ENCODE data around the gene MTOR.
"Not testable (repeated sequence)": the region's sequence is repeated elsewhere in the genome, so short reads cannot be mapped to it uniquely, and the experiment has no call there.

MTOR gene

DNA sequence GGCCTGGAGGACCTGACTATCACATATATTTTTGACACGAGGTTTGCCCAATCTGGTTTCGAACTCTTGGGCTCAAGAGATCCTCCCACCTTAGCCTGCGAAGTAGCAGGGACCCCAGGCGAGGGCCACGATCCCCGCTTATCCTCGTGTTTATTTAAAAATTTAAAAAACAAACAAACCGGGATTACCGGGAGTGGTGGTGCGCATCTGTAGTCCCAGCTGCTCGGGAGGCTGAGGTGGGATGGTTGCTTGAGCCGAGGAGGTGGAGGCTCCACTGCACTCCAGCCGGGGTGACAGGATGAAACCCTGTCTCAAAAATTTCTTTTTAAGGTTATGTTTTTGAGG lies 162.2 kb downstream of the MTOR start:
- FAIRE-seq: no peak

DNA sequence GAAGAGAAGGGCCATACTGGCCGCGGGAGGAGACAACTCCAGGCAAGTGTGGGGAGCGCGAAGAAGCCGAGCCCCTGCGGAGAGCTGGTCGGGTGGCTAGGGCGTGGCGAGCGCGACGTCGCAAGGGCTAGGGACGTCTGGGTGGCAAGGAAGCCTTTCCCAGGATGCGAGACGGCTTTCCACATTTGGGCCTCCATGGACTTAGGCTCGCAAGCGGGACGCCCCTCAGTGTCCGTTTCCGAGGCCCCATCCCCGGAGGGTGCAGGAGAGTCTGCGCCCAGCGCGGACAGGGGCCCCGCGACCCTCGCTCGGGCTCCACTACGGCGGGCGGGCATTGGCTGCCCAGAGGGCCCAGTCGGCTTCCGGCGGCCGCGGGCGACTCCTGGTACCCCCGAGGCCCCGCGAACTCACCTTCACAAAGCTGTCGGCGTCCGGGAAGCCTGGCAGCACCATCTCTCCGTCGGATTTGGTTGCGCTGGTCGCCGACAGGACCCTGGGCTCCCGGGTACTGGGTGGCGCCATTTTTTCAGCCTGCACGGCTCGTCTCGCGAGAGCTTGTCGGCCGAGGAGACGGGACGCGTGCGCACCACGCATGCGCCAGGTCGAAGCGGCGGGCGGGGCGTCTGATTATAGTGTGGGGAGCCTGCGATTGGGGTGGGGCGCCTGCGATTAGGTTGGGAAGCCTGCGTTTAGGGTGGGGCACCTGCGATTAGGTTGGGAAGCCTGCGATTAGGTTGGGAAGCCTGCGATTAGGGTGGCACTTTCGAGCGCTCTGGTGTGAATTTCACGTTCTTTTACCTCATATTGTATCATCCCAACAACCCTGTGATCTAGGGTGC lies 162.8 kb downstream of the MTOR start, which contains the start of gene EXOSC10:
Gene EXOSC10, minus strand, starts transcription at position 560 of the 839 bp plus-strand sequence. Its CDS starts 38 bp downstream, at position 522.
- peak; percentile 44 for FAIRE-seq

DNA sequence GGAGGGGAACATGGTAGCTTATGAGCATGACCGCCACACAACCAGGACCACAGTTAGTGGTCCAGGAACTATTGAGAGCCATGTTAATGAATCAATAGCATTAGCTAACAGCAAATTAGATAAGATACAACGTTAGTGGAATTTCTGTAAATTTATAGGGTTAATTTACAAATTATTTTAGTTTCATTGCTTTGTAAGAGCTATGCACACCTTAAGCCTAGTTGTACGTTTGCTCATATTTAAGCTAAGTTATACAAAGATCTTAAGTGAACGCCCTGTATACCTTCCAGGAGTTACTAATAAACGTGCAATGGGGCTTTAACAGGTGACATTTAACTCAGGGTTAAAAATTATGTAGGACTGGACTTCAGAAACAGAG lies 163.4 kb downstream of the MTOR start:
- FAIRE-seq: peak; percentile 8

DNA sequence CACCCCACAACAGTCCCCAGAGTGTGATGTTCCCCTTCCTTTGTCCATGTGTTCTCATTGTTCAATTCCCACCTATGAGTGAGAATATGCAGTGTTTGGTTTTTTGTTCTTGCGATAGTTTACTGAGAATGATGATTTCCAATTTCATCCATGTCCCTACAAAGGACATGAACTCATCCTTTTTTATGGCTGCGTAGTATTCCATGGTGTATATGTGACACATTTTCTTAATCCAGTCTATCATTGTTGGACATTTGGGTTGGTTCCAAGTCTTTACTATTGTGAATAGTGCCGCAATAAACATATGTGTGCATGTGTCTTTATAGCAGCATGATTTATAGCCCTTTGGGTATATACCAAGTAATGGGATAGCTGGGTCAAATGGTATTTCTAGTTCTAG lies 178.6 kb downstream of the MTOR start:
- not testable (repeated sequence) for FAIRE-seq

DNA sequence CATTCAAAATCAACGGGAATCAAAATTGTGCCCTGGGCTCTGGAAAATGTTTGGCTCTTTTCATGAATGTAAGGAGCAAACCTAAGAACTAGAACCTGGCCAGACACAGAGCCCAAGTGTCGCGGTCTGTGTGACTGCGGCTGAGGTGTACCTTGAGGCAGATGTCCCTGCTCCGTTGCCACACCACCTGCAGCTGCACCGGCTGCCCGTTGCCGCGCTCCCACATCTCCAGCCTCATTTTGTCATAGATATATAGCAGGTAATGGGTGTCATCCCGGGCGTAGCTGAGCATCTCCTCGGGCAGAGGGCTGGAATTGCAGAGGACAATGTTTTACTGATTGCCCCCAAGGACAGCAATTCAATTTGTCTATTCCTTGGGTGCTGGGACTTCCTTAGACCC lies 181.4 kb downstream of the MTOR start:
- no peak for FAIRE-seq

DNA sequence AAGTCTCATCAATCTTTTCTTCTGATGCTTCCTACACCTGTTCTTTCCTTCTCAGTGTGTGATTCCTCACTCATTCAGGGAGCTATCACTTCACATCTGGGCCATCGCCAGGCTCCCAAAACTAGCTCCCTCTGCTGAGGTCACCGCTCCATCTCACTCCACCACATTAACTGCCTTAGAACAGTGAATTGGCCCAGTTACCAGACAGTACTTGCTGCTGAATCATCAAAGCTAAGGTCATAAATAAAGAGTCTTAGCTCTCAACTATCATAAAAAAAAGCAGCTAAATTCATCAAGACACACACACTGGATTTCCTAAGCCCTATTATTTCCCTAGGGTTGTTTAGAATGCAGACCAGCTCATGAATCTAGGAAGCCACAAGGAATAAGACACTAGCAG lies 183.7 kb downstream of the MTOR start:
- FAIRE-seq: no peak

DNA sequence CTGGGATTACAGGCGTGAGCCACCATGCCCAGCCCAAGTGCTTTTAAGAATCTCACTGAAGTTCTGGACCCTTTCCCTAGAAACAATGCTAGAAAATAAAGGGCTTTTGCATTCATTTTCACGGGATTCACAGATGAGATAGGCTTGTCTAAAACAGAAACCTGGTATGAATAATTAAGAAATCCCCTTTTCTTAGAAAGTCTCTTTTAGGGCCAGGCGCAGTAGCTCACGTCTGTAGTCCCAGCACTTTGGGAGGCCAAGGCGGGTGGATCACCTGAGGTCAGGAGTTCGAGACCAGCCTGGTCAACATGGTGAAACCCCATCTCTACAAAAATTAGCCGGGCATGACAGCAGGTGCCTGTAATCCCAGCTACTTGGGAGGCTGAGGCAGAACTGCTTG lies 189.0 kb downstream of the MTOR start:
- FAIRE-seq: not testable (repeated sequence)

DNA sequence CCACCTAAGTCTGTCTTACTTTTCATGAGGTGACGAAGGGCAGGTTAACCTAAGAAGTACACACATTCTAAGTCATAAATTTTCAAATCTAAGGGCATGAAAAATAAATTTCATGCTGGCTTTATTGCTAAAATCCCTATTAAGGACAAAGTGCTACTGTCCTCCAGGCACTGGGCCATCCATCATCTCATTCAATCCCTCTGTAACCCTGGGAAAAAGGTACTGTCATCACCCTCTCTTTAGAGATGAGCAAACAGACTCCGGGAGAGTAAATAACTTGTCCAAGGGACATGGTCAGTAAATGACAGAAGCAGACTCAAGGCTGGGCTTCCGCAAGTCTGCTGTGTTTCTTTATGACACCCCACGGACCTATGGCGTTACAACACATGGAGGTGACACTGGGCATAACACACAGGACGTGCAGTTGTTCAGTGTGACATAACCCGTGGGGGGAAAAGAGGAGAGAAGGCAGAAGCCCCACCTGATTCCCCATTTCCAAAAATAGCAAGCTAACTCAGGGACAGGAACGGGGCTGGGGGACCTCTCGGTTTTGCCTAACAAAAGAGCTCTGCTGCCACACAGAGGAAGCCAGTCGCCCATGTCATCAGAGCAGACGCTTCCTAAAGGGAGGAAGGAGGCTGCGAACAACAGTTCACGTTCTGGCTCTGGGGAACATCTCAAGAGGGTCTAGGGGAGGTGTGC lies 190.0 kb downstream of the MTOR start:
- FAIRE-seq: no peak

DNA sequence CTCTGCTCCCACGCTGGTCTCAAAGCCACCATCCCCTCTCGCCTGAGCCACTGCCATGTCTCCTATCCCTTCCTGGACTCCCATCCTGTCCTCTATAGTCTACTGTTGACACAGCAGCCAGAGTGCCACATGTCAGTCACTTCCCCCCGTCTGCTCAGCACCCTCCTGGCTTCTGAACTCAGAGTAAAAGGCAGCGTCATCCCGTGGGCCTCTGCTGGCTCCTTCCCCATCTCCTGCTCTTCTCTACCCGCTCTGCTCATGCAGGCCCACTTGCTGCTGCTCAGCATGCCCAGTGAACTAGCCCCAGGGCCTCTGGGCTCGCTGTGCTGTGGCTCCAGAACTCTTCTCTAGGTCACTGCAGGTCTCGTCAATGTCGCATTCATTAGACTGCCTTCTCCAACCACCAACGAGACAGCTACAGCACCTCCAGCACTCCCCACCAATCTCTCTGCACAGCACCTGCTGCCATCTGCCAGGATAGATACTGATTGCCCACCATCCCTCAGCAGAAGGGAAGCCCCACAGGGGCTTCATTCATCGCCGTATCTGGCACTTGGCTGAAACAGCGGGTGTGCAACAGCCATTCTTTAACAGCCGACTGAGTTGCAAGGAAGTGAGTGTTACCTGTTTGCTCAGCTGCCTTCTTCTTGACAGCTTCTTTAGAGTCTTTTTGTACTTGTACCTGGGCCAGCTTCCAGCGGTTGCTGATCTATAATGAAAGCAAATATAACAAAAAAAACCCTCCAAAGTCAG lies 190.7 kb downstream of the MTOR start:
- no peak for FAIRE-seq

DNA sequence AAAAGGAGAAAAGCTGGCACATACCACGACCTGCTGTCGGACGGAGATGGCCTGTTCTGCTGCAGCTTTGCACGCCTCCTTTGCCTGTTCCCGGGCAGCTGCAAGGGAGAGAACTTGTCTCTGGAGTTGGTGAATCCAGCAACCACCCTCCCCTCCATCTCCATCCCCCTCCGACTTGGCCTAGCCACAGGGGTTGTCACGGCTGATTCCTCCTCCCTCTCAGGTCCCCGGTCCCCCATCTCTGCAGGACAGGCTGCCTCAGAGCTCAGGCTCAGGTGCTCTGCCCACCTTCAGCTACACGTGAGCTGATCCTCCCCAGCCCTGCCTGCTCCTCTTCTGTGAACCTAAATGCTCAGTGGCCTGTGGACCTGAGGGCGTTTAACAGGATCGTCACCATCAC lies 191.5 kb downstream of the MTOR start:
- FAIRE-seq: no peak

DNA sequence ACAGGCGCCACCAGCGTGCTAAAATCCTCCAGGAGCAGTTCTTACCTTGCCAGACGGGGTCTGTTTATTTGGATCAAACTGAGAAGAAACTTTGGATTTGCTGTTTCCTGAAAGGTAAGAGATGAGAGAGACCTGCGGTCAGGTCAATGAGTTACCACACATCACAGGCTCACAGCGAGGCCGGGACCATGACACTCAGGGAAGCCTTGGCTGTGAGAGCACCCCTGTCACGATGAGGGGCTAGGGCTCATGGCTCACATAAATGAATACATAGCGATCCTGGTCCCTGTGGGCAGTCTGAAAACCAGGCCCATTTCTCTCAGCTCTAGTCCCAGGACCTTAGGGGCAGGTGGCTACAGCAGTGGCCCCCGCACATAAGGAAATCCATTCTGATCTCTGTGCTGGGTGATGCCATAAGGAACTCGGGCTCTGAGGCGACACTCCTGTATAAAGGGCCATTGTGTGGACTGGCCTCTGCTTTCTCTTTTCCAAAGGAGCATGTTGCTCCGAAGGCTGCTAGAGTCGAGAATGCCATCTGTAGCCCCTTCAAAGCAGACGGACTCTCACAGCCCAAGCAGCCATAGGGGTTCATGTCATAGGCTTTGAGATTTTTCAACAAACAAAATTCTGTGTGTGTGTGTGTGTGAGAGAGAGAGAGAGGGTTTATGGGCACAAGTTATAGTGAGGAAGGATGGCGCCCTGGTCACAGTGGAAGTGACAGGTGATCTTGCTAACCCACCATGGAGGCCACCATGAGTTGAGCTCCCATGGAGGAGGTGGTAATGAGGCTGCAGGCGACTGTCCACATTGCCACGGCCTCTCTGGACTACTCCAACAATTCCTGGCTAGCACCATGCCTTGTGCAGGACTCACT lies 193.5 kb downstream of the MTOR start:
- no peak for FAIRE-seq

DNA sequence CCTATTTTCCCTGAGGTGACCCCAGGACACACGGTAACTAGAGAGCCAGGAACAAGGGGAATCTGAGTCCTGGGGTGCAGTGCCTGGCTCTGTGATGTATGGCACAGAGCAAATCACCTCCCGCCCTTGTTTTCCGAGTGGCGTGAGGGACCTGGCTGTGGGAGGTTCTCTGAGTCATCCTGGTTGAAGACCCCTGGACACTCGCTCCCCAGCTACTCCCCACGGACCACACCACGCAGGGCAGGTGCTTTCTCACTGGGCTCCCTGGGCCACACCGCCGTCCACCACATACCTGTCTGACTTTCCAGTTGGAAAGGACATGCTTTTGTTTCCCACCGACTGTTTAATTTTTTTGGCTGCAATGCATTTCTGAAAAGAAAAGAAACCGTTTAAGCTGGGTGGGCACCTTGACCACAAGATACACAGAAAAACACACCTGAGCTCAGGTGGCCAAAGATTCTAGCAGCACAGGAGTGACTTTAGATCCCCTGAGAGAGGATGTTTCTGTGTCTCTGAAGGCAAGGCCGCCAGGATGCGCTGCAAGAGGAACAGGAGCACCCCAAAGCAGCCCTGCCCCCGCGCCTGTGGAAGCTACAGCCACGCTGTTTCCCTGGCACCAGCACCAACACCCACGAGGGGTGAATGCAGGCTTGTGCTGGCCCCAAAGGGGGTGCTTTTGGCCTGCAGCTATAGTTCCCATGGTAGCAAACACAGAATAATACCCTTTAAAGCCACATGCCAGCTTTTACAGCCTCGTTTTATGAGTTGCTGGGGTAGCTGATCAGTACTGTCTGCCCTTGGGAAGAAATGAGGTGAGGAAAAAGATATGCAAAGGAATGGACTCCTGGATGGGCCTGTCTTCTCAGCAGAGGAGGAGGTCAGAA lies 194.4 kb downstream of the MTOR start:
- FAIRE-seq: no peak

DNA sequence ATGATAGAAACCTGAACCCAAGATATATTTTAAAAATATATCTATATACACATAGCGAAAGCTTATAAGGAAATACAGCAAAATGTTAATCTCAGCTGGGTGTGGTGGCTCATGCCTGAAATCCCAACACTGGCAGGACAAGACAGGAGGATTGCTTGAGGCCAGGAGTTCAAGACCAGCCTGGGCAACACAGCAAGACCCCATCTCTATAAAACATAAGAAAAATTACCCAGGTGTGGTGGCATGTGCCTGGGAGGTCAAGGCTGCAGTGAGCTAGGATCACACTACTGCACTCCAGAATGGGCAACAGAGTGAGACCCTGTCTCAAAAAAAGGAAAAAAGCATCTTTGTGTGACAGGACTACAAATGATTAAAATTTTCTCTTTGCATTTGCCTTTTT lies 196.6 kb downstream of the MTOR start:
- FAIRE-seq: no peak

DNA sequence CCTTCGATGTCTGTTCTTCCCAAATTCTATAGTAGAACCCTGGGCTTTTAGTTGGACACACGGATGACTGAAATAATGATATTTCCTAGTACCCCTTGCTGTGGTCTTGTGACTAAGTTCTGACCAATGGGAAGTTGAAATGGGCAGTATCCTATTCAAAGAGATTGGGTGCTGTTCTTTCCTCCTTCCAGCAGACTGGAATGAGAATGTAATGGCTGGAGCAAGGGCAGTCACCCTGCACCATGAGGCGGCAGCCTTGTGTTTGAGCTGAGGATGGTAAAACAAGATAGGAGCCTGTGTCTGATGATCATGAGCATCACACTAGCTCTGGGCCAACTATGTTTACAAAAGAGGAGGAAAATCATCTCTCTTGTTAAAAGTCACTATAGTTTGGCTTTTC lies 197.4 kb downstream of the MTOR start:
- no peak for FAIRE-seq

DNA sequence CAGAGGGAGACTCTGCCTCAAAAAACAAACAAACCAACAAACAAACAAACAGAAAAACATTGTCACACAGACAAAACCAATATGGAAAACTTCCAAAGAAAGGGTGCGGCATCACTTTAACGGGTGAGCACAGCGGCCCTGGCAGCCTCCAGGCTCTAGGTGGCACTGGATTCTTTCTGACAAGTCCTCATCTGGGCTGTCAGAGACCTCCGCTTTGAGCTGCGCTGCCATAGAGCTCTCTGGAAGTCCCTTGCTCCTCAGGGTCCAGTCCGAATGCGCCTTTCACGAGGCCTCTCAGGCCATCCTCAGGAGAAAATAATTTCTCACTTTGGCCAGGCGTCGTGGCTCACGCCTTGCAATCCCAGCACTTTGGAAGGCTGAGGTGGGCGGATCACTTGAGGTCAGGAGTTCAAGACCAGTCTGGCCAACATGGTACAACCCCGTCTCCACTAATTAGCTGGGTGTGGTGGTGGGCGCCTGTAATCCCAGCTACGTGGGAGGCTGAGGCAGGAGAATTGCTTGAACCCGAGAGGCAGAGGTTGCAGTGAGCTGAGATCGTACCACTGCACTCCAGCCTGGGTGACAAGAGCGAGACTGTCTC lies 198.3 kb downstream of the MTOR start:
- FAIRE-seq: not testable (repeated sequence)

DNA sequence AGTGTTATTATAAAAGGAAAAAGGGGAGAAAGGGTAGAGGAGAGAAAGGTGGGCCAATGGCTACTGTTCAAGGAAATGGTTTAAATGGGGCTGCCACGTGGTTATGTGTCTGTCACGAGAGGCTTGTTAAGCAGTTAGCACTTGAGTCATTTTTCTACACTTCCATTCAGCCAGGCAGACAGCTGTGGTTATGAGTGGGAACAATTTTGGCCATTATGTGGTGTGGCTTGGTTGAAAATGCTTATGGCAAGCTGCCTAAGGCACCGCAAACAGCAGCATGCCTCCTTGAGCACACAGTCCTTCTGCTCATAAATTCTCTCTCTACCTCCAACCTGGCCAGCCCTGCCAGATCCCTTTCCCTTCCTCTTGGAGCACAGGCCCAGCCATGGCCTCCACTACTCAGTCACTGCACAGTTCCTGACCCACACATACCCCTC lies 199.4 kb downstream of the MTOR start:
- FAIRE-seq: no peak

DNA sequence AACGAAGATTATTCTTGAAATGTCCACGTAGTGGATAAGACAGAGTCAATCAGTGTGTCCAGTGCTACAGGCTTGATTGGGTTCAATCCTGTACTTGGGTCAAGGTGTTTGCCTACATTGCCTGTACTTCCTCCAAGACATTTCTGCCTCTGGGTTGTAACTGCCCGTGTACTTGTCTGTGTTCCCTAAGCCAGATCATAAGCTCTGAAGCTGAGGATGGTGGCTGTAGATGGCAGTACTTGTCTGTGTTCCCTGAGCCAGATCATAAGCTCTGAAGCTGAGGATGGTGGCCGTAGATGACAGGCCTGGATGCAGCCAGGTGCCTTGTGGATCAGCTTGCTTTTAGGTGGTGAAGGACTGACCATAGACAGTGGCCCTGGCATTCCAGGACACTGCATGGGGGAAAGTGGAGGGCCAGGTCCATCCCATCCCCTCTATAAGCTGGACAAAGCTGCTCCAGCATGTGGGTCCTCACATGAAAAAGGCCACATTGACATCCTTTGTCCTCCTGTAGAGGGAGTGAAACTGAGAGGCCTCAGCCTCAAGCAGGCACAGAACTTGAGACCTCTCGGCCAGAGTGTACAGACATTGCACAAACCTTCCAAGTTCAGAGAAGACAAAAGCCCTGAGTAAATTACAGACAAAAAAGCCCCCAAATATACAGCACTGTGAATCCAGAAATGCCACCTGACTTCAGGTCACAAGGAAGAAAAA lies 200.5 kb downstream of the MTOR start:
- FAIRE-seq: no peak

DNA sequence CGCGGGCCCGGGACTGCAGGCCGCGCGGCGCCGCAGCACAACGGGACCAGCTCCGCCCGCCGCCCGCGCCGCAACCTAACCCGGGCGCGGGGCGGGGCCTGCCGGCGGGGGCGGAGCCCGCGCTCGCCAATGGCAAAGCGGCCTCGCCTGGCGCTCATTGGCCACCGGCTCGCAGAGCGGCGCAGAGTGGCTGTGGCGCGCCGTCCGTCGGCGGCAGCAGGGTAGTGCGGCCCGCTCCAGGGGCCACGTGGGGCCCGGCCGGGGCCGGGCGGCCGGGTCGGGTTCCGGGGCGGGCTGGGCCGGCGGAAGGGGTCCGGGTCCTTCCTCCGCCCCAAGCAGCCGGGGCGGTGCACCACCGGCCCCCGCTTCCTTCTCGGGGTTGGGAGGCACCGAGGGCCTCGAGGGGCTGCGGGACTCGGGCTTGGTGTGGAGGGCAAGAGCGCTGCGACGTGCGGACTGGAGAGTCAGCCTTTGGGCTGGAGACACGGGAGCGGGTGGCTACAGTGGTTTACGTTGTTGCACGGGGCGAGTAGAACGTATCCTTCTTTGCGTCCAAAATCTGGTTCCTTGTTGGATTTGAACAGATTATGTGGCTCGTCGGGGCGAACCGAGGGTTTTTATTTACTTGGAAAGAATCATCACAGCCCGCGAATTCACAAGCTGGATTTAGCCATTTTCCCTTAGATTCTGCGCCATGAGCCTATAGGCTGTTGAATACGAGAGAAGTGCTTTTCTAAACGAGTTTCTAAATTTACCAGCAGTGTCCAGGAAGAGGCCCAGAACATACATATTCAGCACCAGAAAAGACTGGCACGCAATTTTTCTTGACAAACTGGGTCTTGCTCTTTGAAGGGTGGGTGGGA lies 202.2 kb downstream of the MTOR start, which contains the start of gene SRM:
Gene SRM, minus strand, starts transcription at position 51 of the 863 bp plus-strand sequence. CDS start 75 bp downstream, outside the sequence.
- FAIRE-seq: no peak

Measured in G401.6 (cell line).